Spleen (tissue), 11 donors: Measurements from ENCODE around the gene CNTNAP2. TPM values are rescaled to one million over a fixed set of nuclear protein-coding genes. Genes with fewer than 3 reads are reported as not detected.

Experiments
- DNase-seq: peaks from one replicate; pipeline ENCODE4 v3.0.0-alpha.2; 2020
- H3K27ac ChIP-seq, 8 donors: fragments of 200-600 bp; sonication (generic) in 7 of 8; 1 replicate in 4 of 8; 2 replicates in 4 of 8; pipeline versions ENCODE4 v1.5.0 to v1.8.0; 2016 to 2021; ENCODE audit warnings: inconsistent platforms in 4 of 8, mild to moderate bottlenecking in 4 of 8, moderate library complexity in 1 of 8
- H3K27me3 ChIP-seq, 7 donors: fragments of 200-600 bp; sonication (generic) in 6 of 7; replicated peaks in 1 of 7; 1 replicate in 4 of 7; 2 replicates in 3 of 7; pipeline versions ENCODE4 v1.5.0 to v1.8.0; 2016 to 2021; ENCODE audit warnings: inconsistent platforms in 3 of 7, mild to moderate bottlenecking in 1 of 7
- H3K36me3 ChIP-seq, 6 donors: fragments of 200-600 bp; sonication (generic) in 5 of 6; 1 replicate in 4 of 6; 2 replicates in 2 of 6; pipeline versions ENCODE4 v1.5.0 to v1.8.0; 2016 to 2021; ENCODE audit warnings: inconsistent platforms in 2 of 6
- H3K4me1 ChIP-seq, 6 donors: fragments of 200-600 bp; sonication (generic) in 5 of 6; 1 replicate in 3 of 6; 2 replicates in 3 of 6; pipeline versions ENCODE4 v1.5.0 to v1.8.0; 2016 to 2021; ENCODE audit warnings: inconsistent platforms in 3 of 6
- H3K4me3 ChIP-seq, 8 donors: fragments of 200-600 bp; sonication (generic) in 7 of 8; 1 replicate in 4 of 8; 2 replicates in 4 of 8; pipeline versions ENCODE4 v1.5.0 to v1.8.0; 2016 to 2021; ENCODE audit warnings: inconsistent platforms in 4 of 8, mild to moderate bottlenecking in 4 of 8, moderate library complexity in 2 of 8
- H3K9me3 ChIP-seq, 8 donors: fragments of 200-600 bp; sonication (generic) in 7 of 8; 1 replicate in 4 of 8; 2 replicates in 4 of 8; pipeline versions ENCODE4 v1.5.0 to v1.8.0; 2016 to 2021; ENCODE audit warnings: inconsistent platforms in 4 of 8
- CTCF ChIP-seq, 11 experiments: fragments of 200-600 bp in 7 of 11; fragments of 450-650 bp in 4 of 11; sonication (generic) in 4 of 11; IDR thresholded peaks in 8 of 11; conservative IDR thresholded peaks in 3 of 11; 1 replicate in 7 of 11; 2 replicates in 4 of 11; pipeline versions ENCODE4 v1.4.0 to v1.8.0; 2016 to 2021; ENCODE audit warnings: antibody characterized with exemption in 11 of 11, inconsistent platforms in 4 of 11, mild to moderate bottlenecking in 1 of 11
- POLR2A ChIP-seq, 3 donors: fragments of 450-650 bp; IDR thresholded peaks; one replicate each; pipeline ENCODE4 v1.5.1; 2017; ENCODE audit warnings: antibody characterized with exemption in 3 of 3, mild to moderate bottlenecking in 1 of 3
- POLR2AphosphoS5 ChIP-seq, 3 donors: sonication (generic); formaldehyde crosslinking; IDR thresholded peaks; one replicate each; pipeline ENCODE4 v1.5.1; 2017; ENCODE audit warnings: antibody characterized with exemption in 3 of 3
- WGBS, 5 donors: extraction: QIAGEN DNeasy Blood & Tissue Kit in 3 of 5; methylation state at CpG; one replicate each; pipeline versions ENCODE4 v1.1.5 to v1.1.7; 2013 to 2018; 5-methylcytosine and 5-hydroxymethylcytosine counted together
- intact Hi-C: fragments of 100-400 bp; cut with DNase I; formaldehyde crosslinking; loops from one replicate; pipeline ENCODE4 v1.15.0; 2023; ENCODE audit warnings: low total_unique reads
- polyA plus RNA-seq, 3 donors: library from polyadenylated mRNA; stranded (reverse); fragments of 200-250 nt; gene quantifications; one replicate each; pipeline ENCODE4 v1.2.1, GENCODE V29; 2013
- total RNA-seq, 7 donors: library from RNA; depleted of rRNA in 3 of 7; stranded (reverse); fragments of >200 nt in 3 of 7; fragmentation: NEBNext Ultra II Directional in 4 of 7; extraction: Animal tissue kit (Norgen Biotek cat#: 25700) in 4 of 7; gene quantifications; one replicate each; pipeline versions ENCODE4 v1.1.0 to v1.2.1, GENCODE V29; 2016 to 2021
- donor health status: healthy with polysubstance abuse.
- donor health status: DM: no; HTN: no; CAD: no; lungs with moderate emphysema.
- donor health status: DM: no; HTN: no; CAD: no.
- donor health status: Bipolar disorder and iron deficiency.
- donor health status: healthy.
- donor health status: DM: no; HTN: no; CAD: no.
- donor health status: DM: yes; HTN: yes; CAD: no.

CNTNAP2 gene
- total and polyA plus RNA-seq, 10 donors = 0.13 to 2.0 (median 0.82) TPM

GRCh38 chr7:148397551-148397950, 2280.9 kb downstream of the CNTNAP2 start:
- TF ChIP-seq CTCF (IDR thresholded peaks at IDR 0.05 in 8 of 11, conservative IDR thresholded peaks at IDR 0.05 in 3 of 11) (no peak), POLR2A (IDR thresholded peaks at IDR 0.05) (no peak), POLR2AphosphoS5 (IDR thresholded peaks at IDR 0.05) (no peak)
- no peaks in the 10 kb centered on the region for H3K36me3 ChIP-seq
- intact Hi-C loops = no loop called here
- H3K9me3 ChIP-seq = no peaks in the 10 kb centered on the region
- no peak overlapping the region for H3K4me3 ChIP-seq
- DNase-seq = no peak
- no peak overlapping the region for H3K27ac ChIP-seq
- H3K4me1 ChIP-seq = peaks cover 0 to 34% (median 0%) of the 10 kb centered on the region in 6 donors
- WGBS, 5 donors = 50 to 76% (median 59%) methylated on average over 4 of the region's 4 CpGs
- peaks cover 0 to 31% (median 0%) of the 10 kb centered on the region in 7 donors for H3K27me3 ChIP-seq

DNA sequence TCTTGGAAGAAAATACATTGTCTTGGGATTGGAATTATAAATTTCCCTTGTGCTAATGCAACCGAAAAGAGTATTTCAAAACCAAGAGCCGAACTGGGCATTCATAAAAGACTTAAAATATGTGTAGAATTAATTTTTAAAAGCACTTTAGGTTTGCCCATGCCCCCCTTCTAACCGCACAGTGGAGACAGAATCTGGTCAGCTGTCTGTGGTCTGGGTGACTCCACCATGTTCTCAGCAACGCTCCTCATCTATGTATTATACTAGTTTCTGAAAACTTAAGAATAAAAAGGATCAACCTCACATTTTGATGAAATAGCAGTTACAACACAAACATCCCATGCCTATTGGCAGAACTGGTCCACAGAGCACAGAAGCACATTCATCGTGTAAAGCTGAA, 2281.4 kb downstream of the CNTNAP2 start:
- no peak overlapping the region for H3K27ac ChIP-seq
- intact Hi-C loops = no loop called here
- no peaks in the 10 kb centered on the region for H3K36me3 ChIP-seq
- no peak overlapping the region for H3K4me3 ChIP-seq
- peaks cover 0 to 34% (median 0%) of the 10 kb centered on the region in 6 donors for H3K4me1 ChIP-seq
- 56 to 90% (median 63%) methylated on average over 5 of the region's 5 CpGs for WGBS, 5 donors
- DNase-seq = no peak
- TF ChIP-seq POLR2AphosphoS5 (IDR thresholded peaks at IDR 0.05) (no peak), CTCF (IDR thresholded peaks at IDR 0.05 in 8 of 11, conservative IDR thresholded peaks at IDR 0.05 in 3 of 11) (no peak), POLR2A (IDR thresholded peaks at IDR 0.05) (no peak)
- peaks cover 0 to 31% (median 0%) of the 10 kb centered on the region in 7 donors for H3K27me3 ChIP-seq
- no peaks in the 10 kb centered on the region for H3K9me3 ChIP-seq

DNA sequence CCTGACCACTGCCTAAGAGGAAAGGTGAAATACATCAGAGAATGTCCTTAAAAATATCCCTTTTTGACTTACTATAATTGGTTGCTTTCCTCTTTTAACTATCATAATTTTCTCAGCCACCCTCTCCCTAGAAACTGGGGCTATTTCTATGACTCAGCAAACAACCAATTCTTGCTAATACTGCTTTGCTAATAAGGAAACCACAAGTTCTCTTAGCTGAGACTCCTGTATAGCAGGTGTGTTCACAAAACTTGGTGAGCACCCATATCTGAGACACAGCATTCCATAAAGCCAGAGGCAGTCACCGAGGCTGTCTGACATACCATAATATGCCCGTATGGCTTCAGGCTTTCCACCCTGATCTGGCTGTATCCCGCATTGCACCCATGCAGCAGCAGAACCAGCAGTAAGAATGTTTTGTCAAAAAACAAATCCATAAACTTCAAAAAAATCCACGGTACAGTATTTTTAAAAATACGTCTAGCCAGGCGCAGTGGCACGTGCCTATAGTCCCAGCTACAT, 2282.3 kb downstream of the CNTNAP2 start:
- DNase-seq = no peak
- H3K36me3 ChIP-seq = no peaks in the 10 kb centered on the region
- TF ChIP-seq CTCF (IDR thresholded peaks at IDR 0.05 in 8 of 11, conservative IDR thresholded peaks at IDR 0.05 in 3 of 11) (no peak), POLR2A (IDR thresholded peaks at IDR 0.05) (no peak), POLR2AphosphoS5 (IDR thresholded peaks at IDR 0.05) (no peak)
- no peaks in the 10 kb centered on the region for H3K9me3 ChIP-seq
- no peak overlapping the region for H3K27ac ChIP-seq
- 68 to 85% (median 77%) methylated on average over 7 of the region's 7 CpGs for WGBS, 5 donors
- H3K27me3 ChIP-seq = peaks cover 0 to 31% (median 0%) of the 10 kb centered on the region in 7 donors
- H3K4me1 ChIP-seq = peaks cover 0 to 34% (median 0%) of the 10 kb centered on the region in 6 donors
- H3K4me3 ChIP-seq = no peak overlapping the region
- intact Hi-C loops = no loop called here

DNA sequence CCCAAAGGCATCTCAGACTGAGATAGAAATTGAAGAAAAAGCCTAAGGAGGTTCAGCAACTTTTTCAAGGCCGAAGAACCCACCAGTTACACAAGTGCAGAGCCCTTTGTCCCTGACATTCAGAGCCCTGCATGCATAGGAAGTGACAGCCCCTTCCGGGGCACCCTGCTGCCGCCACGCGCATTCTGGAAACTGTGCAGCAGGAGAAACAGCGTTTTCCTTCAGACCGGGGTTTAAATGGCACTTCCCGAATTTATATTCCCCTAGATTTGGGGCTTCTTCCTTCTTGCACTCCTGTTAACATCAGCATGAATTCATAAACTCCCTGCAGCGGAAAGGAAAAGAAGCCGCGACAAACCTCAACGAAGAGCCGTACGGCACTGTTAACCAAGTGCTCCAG, 2283.5 kb downstream of the CNTNAP2 start:
- Histone ChIP-seq H3K4me3 (peak overlapping the region in 1 of 8 donors; percentile 40), H3K27me3 (peaks cover 0 to 31% (median 0%) of the 10 kb centered on the region in 7 donors), H3K36me3 (no peaks in the 10 kb centered on the region), H3K9me3 (no peaks in the 10 kb centered on the region), H3K4me1 (peaks cover 0 to 34% (median 0%) of the 10 kb centered on the region in 6 donors), H3K27ac (peak overlapping the region in 1 of 8 donors; percentile 2)
- intact Hi-C loops = no loop called here
- WGBS, 5 donors = 61 to 81% (median 69%) methylated on average over 14 of the region's 14 CpGs
- DNase-seq = no peak
- TF ChIP-seq POLR2A (IDR thresholded peaks at IDR 0.05) = no peak
- no peak for TF ChIP-seq CTCF (IDR thresholded peaks at IDR 0.05 in 8 of 11, conservative IDR thresholded peaks at IDR 0.05 in 3 of 11)
